ENCODE measurements around the gene ZNF362. TPM values are rescaled to one million over a fixed set of nuclear protein-coding genes. Genes with fewer than 3 reads are reported as not detected.

Gene ZNF362
- total RNA-seq, 1 experiment from 2014 or later = 10.8 TPM

GRCh38 chr1:33244809-33245186, 11.5 kb upstream of the ZNF362 start:
- no peak overlapping the region for H3K4me2 ChIP-seq (ENCODE audit: low read length)
- intact Hi-C loops (cut with micrococcal nuclease) = no loop called here
- no TSS peak for BruUV-seq (replicated peaks)
- ChIA-PET POLR2A (ENCODE audit: unreplicated experiment) (no interaction called here), CTCF (no interaction called here)
- H3K27me3 ChIP-seq (ENCODE audit: low read length) = no peaks in the 10 kb centered on the region
- ATAC-seq (no peak), DNase-seq (no peak)
- no peak overlapping the region for H3K9ac ChIP-seq (ENCODE audit: low read length)
- H3K36me3 ChIP-seq (ENCODE audit: low read depth, low read length) = no peaks in the 10 kb centered on the region
- H3K9me2 ChIP-seq (replicated peaks; ENCODE audit: low read length) = no peaks in the 10 kb centered on the region
- H3F3A ChIP-seq (ENCODE audit: low read length, unreplicated experiment) = no peaks in the 10 kb centered on the region
- H3K4me1 ChIP-seq (ENCODE audit: insufficient read depth, low read length) = peaks cover 13% of the 10 kb centered on the region
- no peak for TF ChIP-seq CTCF (conservative IDR thresholded peaks at IDR 0.05; ENCODE audit: low read depth, low read length)
- no peak for TF ChIP-seq EZH2 (IDR thresholded peaks at IDR 0.05; ENCODE audit: low read length, unreplicated experiment)
- no peak for TF ChIP-seq EZH2phosphoT487 (IDR thresholded peaks at IDR 0.05; ENCODE audit: borderline replicate concordance, low read length)
- no peaks in the 10 kb centered on the region for H4K20me1 ChIP-seq (ENCODE audit: low read length)
- H3K27ac ChIP-seq (ENCODE audit: low read length) = no peak overlapping the region
- H3K9me3 ChIP-seq (ENCODE audit: low read length) = no peaks in the 10 kb centered on the region
- H3K79me2 ChIP-seq (ENCODE audit: low read length) = no peaks in the 10 kb centered on the region
- no peak overlapping the region for H2AFZ ChIP-seq (ENCODE audit: low read length)
- H3K4me3 ChIP-seq (ENCODE audit: low read length) = no peak overlapping the region

GRCh38 chr1:33246171-33246570, 10.1 kb upstream of the ZNF362 start:
- no peak overlapping the region for H3K9ac ChIP-seq (ENCODE audit: low read length)
- TF ChIP-seq CTCF (conservative IDR thresholded peaks at IDR 0.05; ENCODE audit: low read depth, low read length) = no peak
- no peak for TF ChIP-seq EZH2 (IDR thresholded peaks at IDR 0.05; ENCODE audit: low read length, unreplicated experiment)
- TF ChIP-seq EZH2phosphoT487 (IDR thresholded peaks at IDR 0.05; ENCODE audit: borderline replicate concordance, low read length) = no peak
- no peaks in the 10 kb centered on the region for H3K9me2 ChIP-seq (replicated peaks; ENCODE audit: low read length)
- ChIA-PET CTCF (no interaction called here), POLR2A (ENCODE audit: unreplicated experiment) (no interaction called here)
- no TSS peak for BruUV-seq (replicated peaks)
- no peaks in the 10 kb centered on the region for H3K27me3 ChIP-seq (ENCODE audit: low read length)
- peaks cover 13% of the 10 kb centered on the region for H3K4me1 ChIP-seq (ENCODE audit: insufficient read depth, low read length)
- H2AFZ ChIP-seq (ENCODE audit: low read length) = no peak overlapping the region
- H3K79me2 ChIP-seq (ENCODE audit: low read length) = no peaks in the 10 kb centered on the region
- H3K36me3 ChIP-seq (ENCODE audit: low read depth, low read length) = no peaks in the 10 kb centered on the region
- H3F3A ChIP-seq (ENCODE audit: low read length, unreplicated experiment) = no peaks in the 10 kb centered on the region
- ATAC-seq = no peak
- no peak for DNase-seq
- H3K9me3 ChIP-seq (ENCODE audit: low read length) = no peaks in the 10 kb centered on the region
- no peaks in the 10 kb centered on the region for H4K20me1 ChIP-seq (ENCODE audit: low read length)
- no peak overlapping the region for H3K4me2 ChIP-seq (ENCODE audit: low read length)
- H3K27ac ChIP-seq (ENCODE audit: low read length) = no peak overlapping the region
- intact Hi-C loops (cut with micrococcal nuclease) = no loop called here
- H3K4me3 ChIP-seq (ENCODE audit: low read length) = no peak overlapping the region

- ATAC-seq (no peak), DNase-seq (no peak)
- Histone ChIP-seq H3K4me1 (ENCODE audit: insufficient read depth, low read length) (peaks cover 13% of the 10 kb centered on the region), H2AFZ (ENCODE audit: low read length) (no peak overlapping the region), H3K27me3 (ENCODE audit: low read length) (no peaks in the 10 kb centered on the region), H3K9ac (ENCODE audit: low read length) (no peak overlapping the region), H3K9me3 (ENCODE audit: low read length) (no peaks in the 10 kb centered on the region), H3K36me3 (ENCODE audit: low read depth, low read length) (no peaks in the 10 kb centered on the region), H3K4me2 (ENCODE audit: low read length) (no peak overlapping the region), H3F3A (ENCODE audit: low read length, unreplicated experiment) (no peaks in the 10 kb centered on the region), H3K4me3 (ENCODE audit: low read length) (no peak overlapping the region), H4K20me1 (ENCODE audit: low read length) (no peaks in the 10 kb centered on the region), H3K9me2 (replicated peaks; ENCODE audit: low read length) (no peaks in the 10 kb centered on the region), H3K79me2 (ENCODE audit: low read length) (no peaks in the 10 kb centered on the region), H3K27ac (ENCODE audit: low read length) (no peak overlapping the region)
- no peak for TF ChIP-seq CTCF (conservative IDR thresholded peaks at IDR 0.05; ENCODE audit: low read depth, low read length)
- TF ChIP-seq EZH2 (IDR thresholded peaks at IDR 0.05; ENCODE audit: low read length, unreplicated experiment) = no peak
- TF ChIP-seq EZH2phosphoT487 (IDR thresholded peaks at IDR 0.05; ENCODE audit: borderline replicate concordance, low read length) = no peak
- POLR2A ChIA-PET (ENCODE audit: unreplicated experiment) = no interaction called here
- intact Hi-C loops (cut with micrococcal nuclease) = no loop called here
- CTCF ChIA-PET = interaction anchor here (1.0 kb wide), 1 partner anchor 48 kb away, joined by 3 read pairs; no protein-coding TSS in a partner anchor
- BruUV-seq (replicated peaks) = no TSS peak
These were observed 8.7 kb upstream of the ZNF362 start for GRCh38 chr1:33247545-33247944.
